Neuronal stem cell (in vitro differentiated cells): Measurements from ENCODE around the gene HIPK1.

ENCODE experiments used
- DNase-seq: peaks from one replicate; pipeline ENCODE4 v3.0.0-alpha.2; 2013; ENCODE audit warnings: low spot score
- H2AFZ ChIP-seq: one replicate; pipeline ENCODE4 v1.6.1; 2013; ENCODE audit warnings: mild to moderate bottlenecking, low read length, inconsistent platforms
- H2AK5ac ChIP-seq: 2 replicates; pipeline ENCODE4 v1.6.1; 2013; ENCODE audit warnings: low read depth, mild to moderate bottlenecking, inconsistent platforms, low read length, moderate library complexity, mixed read lengths
- H2BK120ac ChIP-seq: 2 replicates; pipeline ENCODE4 v1.6.1; 2013; ENCODE audit warnings: low read depth, mild to moderate bottlenecking, inconsistent platforms, low read length, moderate library complexity, mixed read lengths
- H2BK12ac ChIP-seq: one replicate; pipeline ENCODE4 v1.6.1; 2013; ENCODE audit warnings: low read length, inconsistent platforms
- H2BK15ac ChIP-seq: 2 replicates; pipeline ENCODE4 v1.6.1; 2013; ENCODE audit warnings: mild to moderate bottlenecking, low read length, inconsistent platforms, mixed read lengths
- H2BK5ac ChIP-seq: one replicate; pipeline ENCODE4 v1.6.1; 2013; ENCODE audit warnings: inconsistent platforms, mild to moderate bottlenecking, low read length, moderate library complexity
- H3K14ac ChIP-seq: one replicate; pipeline ENCODE4 v1.6.1; 2013; ENCODE audit warnings: low read length, inconsistent platforms
- H3K18ac ChIP-seq: 2 replicates; pipeline ENCODE4 v1.6.1; 2013; ENCODE audit warnings: low read length, inconsistent platforms
- H3K23ac ChIP-seq: 2 replicates; pipeline ENCODE4 v1.6.1; 2013; ENCODE audit warnings: low read depth, mild to moderate bottlenecking, mixed read lengths, low read length, inconsistent platforms; ENCODE audit not compliant: poor library complexity
- H3K27ac ChIP-seq: replicated peaks from 3 replicates; pipeline ENCODE4 v1.5.1; 2013; ENCODE audit warnings: low read length, inconsistent platforms
- H3K27me3 ChIP-seq, 3 experiments: 2 replicates each; pipeline ENCODE4 v1.6.1; 2013; ENCODE audit warnings: low read length in 3 of 3, mild to moderate bottlenecking in 2 of 3, inconsistent platforms in 1 of 3, low read depth in 1 of 3, mixed read lengths in 1 of 3, moderate library complexity in 1 of 3; ENCODE audit not compliant: control insufficient read depth in 3 of 3, insufficient read depth in 3 of 3
- H3K36me3 ChIP-seq, 2 donors: replicated peaks in 1 of 2; 2 replicates each; pipeline ENCODE4 v1.6.1; 2013; ENCODE audit warnings: low read length in 2 of 2; ENCODE audit not compliant: control insufficient read depth in 2 of 2, insufficient read depth in 2 of 2
- H3K4ac ChIP-seq: 2 replicates; pipeline ENCODE4 v1.6.1; 2013; ENCODE audit warnings: inconsistent platforms, mild to moderate bottlenecking, low read length, moderate library complexity
- H3K4me1 ChIP-seq, 2 donors: 1 replicate in 1 of 2; 2 replicates in 1 of 2; pipeline ENCODE4 v1.6.1; 2013; ENCODE audit warnings: low read length in 2 of 2, low read depth in 1 of 2; ENCODE audit not compliant: control insufficient read depth in 2 of 2, insufficient read depth in 1 of 2
- H3K4me2 ChIP-seq: one replicate; pipeline ENCODE4 v1.6.1; 2013; ENCODE audit warnings: mild to moderate bottlenecking, low read length, inconsistent platforms; ENCODE audit not compliant: insufficient read depth, poor library complexity, severe bottlenecking
- H3K4me3 ChIP-seq, 2 donors: 2 replicates each; pipeline ENCODE4 v1.5.1; 2013; ENCODE audit warnings: low read length in 2 of 2, mild to moderate bottlenecking in 2 of 2, inconsistent platforms in 1 of 2, moderate library complexity in 1 of 2
- H3K79me1 ChIP-seq: one replicate; pipeline ENCODE4 v1.6.1; 2013; ENCODE audit warnings: low read depth, mild to moderate bottlenecking, inconsistent platforms, low read length, moderate library complexity
- H3K9ac ChIP-seq: one replicate; pipeline ENCODE4 v1.6.1; 2013; ENCODE audit warnings: mild to moderate bottlenecking, low read depth, low read length, inconsistent platforms; ENCODE audit not compliant: poor library complexity
- H3K9me3 ChIP-seq, 2 donors: replicated peaks in 1 of 2; 2 replicates each; pipeline versions ENCODE3 to v1.6.1; 2013; ENCODE audit warnings: low read length in 2 of 2, mild to moderate bottlenecking in 2 of 2, inconsistent platforms in 1 of 2, low read depth in 1 of 2, mixed read lengths in 1 of 2, moderate library complexity in 1 of 2; ENCODE audit not compliant: control insufficient read depth in 2 of 2, insufficient read depth in 1 of 2
- H4K8ac ChIP-seq: one replicate; pipeline ENCODE4 v1.6.1; 2013; ENCODE audit warnings: low read depth, mild to moderate bottlenecking, inconsistent platforms, low read length, moderate library complexity
- H4K91ac ChIP-seq: one replicate; pipeline ENCODE4 v1.6.1; 2013; ENCODE audit warnings: low read length, low read depth, mild to moderate bottlenecking, inconsistent platforms; ENCODE audit not compliant: poor library complexity
- WGBS, 2 donors: extraction: QIAGEN DNeasy Blood & Tissue Kit; methylation state at CpG; one replicate each; pipeline ENCODE4 v1.1.7; 2013; ENCODE audit warnings: missing lambda C conversion rate in 2 of 2, mixed read lengths in 1 of 2; ENCODE audit not compliant: insufficient read length in 2 of 2, insufficient replicate concordance in 1 of 2; ENCODE audit errors: extremely low coverage in 2 of 2; 5-methylcytosine and 5-hydroxymethylcytosine counted together

HIPK1 gene

GRCh38 chr1:113924473-113924872, 4.7 kb upstream of the HIPK1 start:
- no peaks in the 10 kb centered on the region for H3K36me3 ChIP-seq
- no peak overlapping the region for H3K4me3 ChIP-seq
- H3K4me1 ChIP-seq = peaks cover 3 to 5% of the 10 kb centered on the region in 2 donors
- no peak overlapping the region for H3K4me2 ChIP-seq
- no peak overlapping the region for H2BK5ac ChIP-seq
- H2AFZ ChIP-seq = no peak overlapping the region
- H3K14ac ChIP-seq = no peak overlapping the region
- no peaks in the 10 kb centered on the region for H3K9me3 ChIP-seq
- peaks cover 0 to 4% (median 0%) of the 10 kb centered on the region in 3 experiments for H3K27me3 ChIP-seq
- no peaks in the 10 kb centered on the region for H3K79me1 ChIP-seq
- no peak overlapping the region for H4K91ac ChIP-seq
- no peak overlapping the region for H2BK120ac ChIP-seq
- H3K27ac ChIP-seq = no peak overlapping the region
- no peak overlapping the region for H4K8ac ChIP-seq
- H2BK15ac ChIP-seq = no peak overlapping the region
- WGBS, 2 donors = no CpG with 5 or more reads among the region's 2 CpGs
- DNase-seq = no peak
- H3K23ac ChIP-seq = no peak overlapping the region
- H2BK12ac ChIP-seq = no peak overlapping the region
- no peak overlapping the region for H2AK5ac ChIP-seq
- H3K4ac ChIP-seq = no peak overlapping the region
- no peak overlapping the region for H3K9ac ChIP-seq
- H3K18ac ChIP-seq = no peak overlapping the region

GRCh38 chr1:113928187-113928930, 765 bp upstream of the HIPK1 start:
- Histone ChIP-seq H2BK120ac (no peak overlapping the region), H3K36me3 (no peaks in the 10 kb centered on the region), H2AFZ (peak overlapping the region; percentile 91), H3K14ac (no peak overlapping the region), H4K91ac (no peak overlapping the region), H2BK12ac (no peak overlapping the region), H2BK5ac (no peak overlapping the region), H3K4ac (no peak overlapping the region), H2AK5ac (no peak overlapping the region), H2BK15ac (no peak overlapping the region), H3K27me3 (peaks cover 0 to under 1% (median 0%) of the 10 kb centered on the region in 3 experiments), H3K18ac (no peak overlapping the region), H3K4me3 (peak overlapping the region; percentile 54 to 88), H3K23ac (no peak overlapping the region), H3K9ac (no peak overlapping the region), H3K27ac (no peak overlapping the region), H3K79me1 (peaks cover 6% of the 10 kb centered on the region), H3K4me1 (peaks cover 5 to 9% of the 10 kb centered on the region in 2 donors), H3K4me2 (peak overlapping the region; percentile 85), H4K8ac (no peak overlapping the region), H3K9me3 (no peaks in the 10 kb centered on the region)
- no peak for DNase-seq
- no CpG with 5 or more reads among the region's 6 CpGs for WGBS, 2 donors

- H3K9me3 ChIP-seq = no peaks in the 10 kb centered on the region
- WGBS, 2 donors = no CpG with 5 or more reads among the region's 64 CpGs
- no peaks in the 10 kb centered on the region for H3K27me3 ChIP-seq
- peaks cover 6% of the 10 kb centered on the region for H3K79me1 ChIP-seq
- H3K14ac ChIP-seq = peak overlapping the region; percentile 89
- H3K18ac ChIP-seq = peak overlapping the region; percentile 90
- H3K27ac ChIP-seq = peak overlapping the region; percentile 84
- peak overlapping the region; percentile 91 for H2AFZ ChIP-seq
- H3K4ac ChIP-seq = no peak overlapping the region
- no peaks in the 10 kb centered on the region for H3K36me3 ChIP-seq
- no peak overlapping the region for H2BK5ac ChIP-seq
- H4K91ac ChIP-seq = no peak overlapping the region
- H3K23ac ChIP-seq = peak overlapping the region; percentile 83
- H3K4me1 ChIP-seq = peaks cover 5 to 9% of the 10 kb centered on the region in 2 donors
- no peak overlapping the region for H2BK120ac ChIP-seq
- no peak overlapping the region for H2BK15ac ChIP-seq
- H2BK12ac ChIP-seq = no peak overlapping the region
- peak; percentile 47 for DNase-seq
- H4K8ac ChIP-seq = no peak overlapping the region
- H3K4me2 ChIP-seq = peak overlapping the region; percentile 79
- no peak overlapping the region for H2AK5ac ChIP-seq
- peak overlapping the region; percentile 97 for H3K9ac ChIP-seq
- peak overlapping the region; percentile 54 to 98 for H3K4me3 ChIP-seq
Measured at GRCh38 chr1:113929750-113930498, 800 bp downstream of the HIPK1 start.

- Histone ChIP-seq H3K18ac (no peak overlapping the region), H3K27ac (no peak overlapping the region), H4K8ac (no peak overlapping the region), H3K4me2 (peak overlapping the region; percentile 79), H3K4me3 (peak overlapping the region; percentile 54 to 98), H2BK15ac (no peak overlapping the region), H3K36me3 (no peaks in the 10 kb centered on the region), H2BK120ac (no peak overlapping the region), H3K79me1 (peaks cover 6% of the 10 kb centered on the region), H2AK5ac (no peak overlapping the region), H3K23ac (no peak overlapping the region), H4K91ac (no peak overlapping the region), H3K4ac (no peak overlapping the region), H2BK12ac (no peak overlapping the region), H3K9ac (peak overlapping the region; percentile 36), H3K9me3 (no peaks in the 10 kb centered on the region), H3K4me1 (peaks cover 5 to 9% of the 10 kb centered on the region in 2 donors), H3K27me3 (no peaks in the 10 kb centered on the region), H2AFZ (peak overlapping the region; percentile 91), H2BK5ac (no peak overlapping the region), H3K14ac (no peak overlapping the region)
- DNase-seq = peak; percentile 32
- no CpG with 5 or more reads among the region's 8 CpGs for WGBS, 2 donors
Measured at GRCh38 chr1:113930499-113931161, 1.5 kb downstream of the HIPK1 start.
